H7 (cell line): ENCODE data around the gene SAYSD1. TPM values are rescaled to one million over a fixed set of nuclear protein-coding genes. Genes with fewer than 3 reads are reported as not detected.

ENCODE experiments used
- DNase-seq: peaks from one replicate; pipeline ENCODE4 v3.0.0; 2012
- H3K27me3 ChIP-seq: 2 replicates; pipeline ENCODE4 v1.6.0; 2011; ENCODE audit warnings: mild to moderate bottlenecking, low read length; ENCODE audit not compliant: control insufficient read depth, insufficient read depth
- H3K36me3 ChIP-seq: replicated peaks from 2 replicates; pipeline ENCODE4 v1.5.1; 2011; ENCODE audit warnings: low read length; ENCODE audit not compliant: control insufficient read depth, insufficient read depth
- H3K4me3 ChIP-seq: 2 replicates; pipeline ENCODE4 v1.5.1; 2011; ENCODE audit warnings: low read depth, mild to moderate bottlenecking, control low read depth, low read length, moderate library complexity; ENCODE audit not compliant: insufficient read depth
- total RNA-seq: library from RNA; depleted of rRNA; stranded (reverse); fragments of >200 nt; shearing (Covaris generic); gene quantifications from 2 replicates; pipeline ENCODE4 v1.2.3, GENCODE V29; 2014

The SAYSD1 gene
- total RNA-seq, 1 experiment from 2014 or later, result 11.0 TPM

- no peaks in the 10 kb centered on the region for H3K36me3 ChIP-seq
- DNase-seq, result no peak
- H3K27me3 ChIP-seq, result no peaks in the 10 kb centered on the region; the same call in 1 of the 2 replicates
- no peak overlapping the region for H3K4me3 ChIP-seq
Observed at GRCh38 chr6:39062014-39062740, 52.8 kb downstream of the SAYSD1 start.

- Histone ChIP-seq H3K4me3 (no peak overlapping the region), H3K27me3 (no peaks in the 10 kb centered on the region; the same call in 1 of the 2 replicates), H3K36me3 (no peaks in the 10 kb centered on the region)
- DNase-seq, result no peak
Observed at GRCh38 chr6:39061588-39061987, 53.4 kb downstream of the SAYSD1 start.

- Histone ChIP-seq H3K27me3 (no peaks in the 10 kb centered on the region; the same call in 1 of the 2 replicates), H3K36me3 (no peaks in the 10 kb centered on the region), H3K4me3 (no peak overlapping the region)
- no peak for DNase-seq
Observed at GRCh38 chr6:39061182-39061581, 53.8 kb downstream of the SAYSD1 start.

- no peaks in the 10 kb centered on the region for H3K36me3 ChIP-seq
- DNase-seq, result no peak
- no peak overlapping the region for H3K4me3 ChIP-seq
- no peaks in the 10 kb centered on the region; the same call in 1 of the 2 replicates for H3K27me3 ChIP-seq
Observed at GRCh38 chr6:39060467-39061160, 54.4 kb downstream of the SAYSD1 start.

GRCh38 chr6:39059496-39060310 is 55.3 kb downstream of the SAYSD1 start:
- Histone ChIP-seq H3K36me3 (no peaks in the 10 kb centered on the region), H3K27me3 (no peaks in the 10 kb centered on the region; the same call in 1 of the 2 replicates)
- DNase-seq, result no peak

GRCh38 chr6:39058471-39059147 is 56.4 kb downstream of the SAYSD1 start:
- H3K36me3 ChIP-seq, result no peaks in the 10 kb centered on the region
- H3K27me3 ChIP-seq, result no peaks in the 10 kb centered on the region; the same call in 1 of the 2 replicates
- DNase-seq, result no peak
- H3K4me3 ChIP-seq, result no peak overlapping the region

More at GRCh38 chr6:39059496-39060310, 55.3 kb downstream of the SAYSD1 start:
- H3K4me3 ChIP-seq, result no peak overlapping the region

GRCh38 chr6:39057251-39058155 is 57.5 kb downstream of the SAYSD1 start:
- no peaks in the 10 kb centered on the region; the same call in 1 of the 2 replicates for H3K27me3 ChIP-seq

GRCh38 chr6:39056681-39057080 is 58.3 kb downstream of the SAYSD1 start:
- H3K36me3 ChIP-seq, result no peaks in the 10 kb centered on the region
- no peak overlapping the region for H3K4me3 ChIP-seq
- DNase-seq, result no peak
- peaks cover 1% of the 10 kb centered on the region; the same call in 1 of the 2 replicates for H3K27me3 ChIP-seq

More at GRCh38 chr6:39057251-39058155, 57.5 kb downstream of the SAYSD1 start:
- no peak overlapping the region for H3K4me3 ChIP-seq
- DNase-seq, result no peak
- no peaks in the 10 kb centered on the region for H3K36me3 ChIP-seq

- no peaks in the 10 kb centered on the region for H3K36me3 ChIP-seq
- H3K27me3 ChIP-seq, result peaks cover 1% of the 10 kb centered on the region; the same call in 1 of the 2 replicates
- no peak for DNase-seq
- H3K4me3 ChIP-seq, result no peak overlapping the region
Observed at GRCh38 chr6:39056191-39056590, 58.8 kb downstream of the SAYSD1 start.

GRCh38 chr6:39055661-39056060 is 59.3 kb downstream of the SAYSD1 start:
- DNase-seq, result no peak
- Histone ChIP-seq H3K4me3 (no peak overlapping the region), H3K27me3 (peaks cover 1% of the 10 kb centered on the region), H3K36me3 (no peaks in the 10 kb centered on the region)

- H3K36me3 ChIP-seq, result no peaks in the 10 kb centered on the region
- peaks cover 4% of the 10 kb centered on the region for H3K27me3 ChIP-seq
- H3K4me3 ChIP-seq, result no peak overlapping the region
- DNase-seq, result peak; percentile 62
Observed at GRCh38 chr6:39054577-39055142, 60.3 kb downstream of the SAYSD1 start.
